GM10266 (cell line): Measurements from ENCODE around the gene GNAT3.

Experiments
- DNase-seq: peaks from one replicate; pipeline ENCODE4 v3.0.0; 2012; ENCODE audit errors: extremely low spot score
- TF ChIP-seq, protein P1 (sequence below): IDR thresholded peaks from 2 replicates; pipeline ENCODE4 v1.5.1; 2012; ENCODE audit warnings: mild to moderate bottlenecking, low read depth; ENCODE audit not compliant: control insufficient read depth, insufficient read depth; ENCODE audit errors: missing control alignments

GNAT3 gene

DNA sequence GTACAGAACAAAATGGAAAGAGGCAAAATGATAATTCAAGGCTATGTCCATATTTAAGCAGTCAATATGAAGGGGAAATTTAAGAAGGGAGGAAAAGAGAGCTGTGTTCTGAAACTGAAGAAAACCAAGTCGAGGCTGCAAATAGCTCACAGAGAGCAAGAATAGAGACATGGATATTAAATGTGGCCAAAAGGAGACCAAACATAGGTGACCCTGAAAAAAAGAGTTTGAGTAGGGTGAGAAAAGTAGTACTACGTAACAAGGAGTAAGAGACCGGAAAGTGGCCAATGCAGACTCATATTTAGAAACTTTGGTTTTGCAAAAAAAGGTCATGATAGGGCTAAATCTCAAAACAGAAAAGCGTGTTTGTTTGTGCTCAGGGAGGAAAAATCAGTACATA, 84.6 kb downstream of the GNAT3 start:
- TF ChIP-seq, protein P1, sequence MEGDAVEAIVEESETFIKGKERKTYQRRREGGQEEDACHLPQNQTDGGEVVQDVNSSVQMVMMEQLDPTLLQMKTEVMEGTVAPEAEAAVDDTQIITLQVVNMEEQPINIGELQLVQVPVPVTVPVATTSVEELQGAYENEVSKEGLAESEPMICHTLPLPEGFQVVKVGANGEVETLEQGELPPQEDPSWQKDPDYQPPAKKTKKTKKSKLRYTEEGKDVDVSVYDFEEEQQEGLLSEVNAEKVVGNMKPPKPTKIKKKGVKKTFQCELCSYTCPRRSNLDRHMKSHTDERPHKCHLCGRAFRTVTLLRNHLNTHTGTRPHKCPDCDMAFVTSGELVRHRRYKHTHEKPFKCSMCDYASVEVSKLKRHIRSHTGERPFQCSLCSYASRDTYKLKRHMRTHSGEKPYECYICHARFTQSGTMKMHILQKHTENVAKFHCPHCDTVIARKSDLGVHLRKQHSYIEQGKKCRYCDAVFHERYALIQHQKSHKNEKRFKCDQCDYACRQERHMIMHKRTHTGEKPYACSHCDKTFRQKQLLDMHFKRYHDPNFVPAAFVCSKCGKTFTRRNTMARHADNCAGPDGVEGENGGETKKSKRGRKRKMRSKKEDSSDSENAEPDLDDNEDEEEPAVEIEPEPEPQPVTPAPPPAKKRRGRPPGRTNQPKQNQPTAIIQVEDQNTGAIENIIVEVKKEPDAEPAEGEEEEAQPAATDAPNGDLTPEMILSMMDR, result no peak
- no peak for DNase-seq

DNA sequence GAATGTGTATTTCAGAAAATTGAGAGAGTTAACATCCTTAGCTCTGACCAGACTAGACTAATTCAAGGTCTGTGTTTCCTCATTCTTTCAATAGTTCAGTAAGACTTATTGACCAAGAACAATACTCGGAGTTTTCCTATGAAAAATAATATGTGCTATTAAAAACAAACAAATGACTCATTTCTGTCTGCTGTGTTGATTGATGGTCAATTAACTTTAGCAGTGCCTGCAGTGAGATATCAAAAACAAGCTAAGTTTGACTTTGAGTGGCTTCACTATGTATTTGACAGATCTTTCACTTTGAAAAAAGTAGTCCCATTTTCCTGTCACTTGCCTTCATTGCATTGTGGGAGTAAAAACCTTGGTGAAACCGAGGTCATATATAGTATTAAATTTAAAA, 91.0 kb downstream of the GNAT3 start:
- TF ChIP-seq, protein P1, result no peak
- DNase-seq, result no peak

DNA sequence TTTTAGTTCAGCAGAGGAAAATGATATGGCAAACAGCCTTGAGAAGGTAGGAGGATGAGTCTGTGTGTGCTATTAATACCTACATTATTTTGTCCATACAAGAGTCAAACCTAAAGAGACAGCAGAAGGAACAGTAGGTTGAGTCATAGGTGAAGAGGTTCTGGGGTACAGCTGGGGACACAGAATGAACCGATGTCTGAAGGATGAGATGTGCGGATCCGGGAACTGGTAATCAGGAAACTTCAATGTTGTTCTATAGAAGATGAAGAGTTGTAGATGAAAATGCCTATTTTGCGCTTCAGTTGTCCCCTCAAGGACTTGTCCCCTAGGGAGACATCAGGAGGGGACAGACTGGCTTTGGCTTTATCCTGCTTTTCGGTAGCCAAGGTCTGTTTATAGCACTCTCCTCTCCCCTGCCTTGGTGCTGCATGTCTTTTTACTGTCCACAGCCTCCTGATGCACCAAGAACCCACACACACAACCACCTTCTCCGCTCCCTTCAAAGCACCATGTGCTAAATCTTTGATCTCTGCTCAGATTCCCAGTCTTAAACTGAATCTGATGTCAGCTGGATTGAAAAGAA, 94.6 kb downstream of the GNAT3 start:
- TF ChIP-seq, protein P1, result no peak
- DNase-seq, result no peak

DNA sequence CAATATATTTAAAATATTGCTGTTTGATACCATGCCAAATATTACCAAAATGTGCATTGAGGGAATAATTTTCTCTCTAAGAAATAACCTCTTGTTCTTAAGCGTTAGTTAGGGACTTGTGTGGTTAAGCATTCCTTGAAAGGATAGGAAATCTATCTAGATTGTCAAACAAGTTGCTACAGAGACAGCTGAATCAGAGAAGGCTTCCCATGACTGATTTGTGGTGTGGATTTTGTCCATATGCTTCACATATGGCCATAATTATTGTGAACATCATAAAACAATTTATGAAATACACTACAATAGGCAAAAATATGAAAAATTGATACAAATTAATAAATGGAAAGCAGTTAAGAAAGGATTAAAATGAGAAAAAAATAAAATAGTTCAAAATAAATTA, 96.3 kb downstream of the GNAT3 start:
- TF ChIP-seq, protein P1, result no peak
- no peak for DNase-seq

DNA sequence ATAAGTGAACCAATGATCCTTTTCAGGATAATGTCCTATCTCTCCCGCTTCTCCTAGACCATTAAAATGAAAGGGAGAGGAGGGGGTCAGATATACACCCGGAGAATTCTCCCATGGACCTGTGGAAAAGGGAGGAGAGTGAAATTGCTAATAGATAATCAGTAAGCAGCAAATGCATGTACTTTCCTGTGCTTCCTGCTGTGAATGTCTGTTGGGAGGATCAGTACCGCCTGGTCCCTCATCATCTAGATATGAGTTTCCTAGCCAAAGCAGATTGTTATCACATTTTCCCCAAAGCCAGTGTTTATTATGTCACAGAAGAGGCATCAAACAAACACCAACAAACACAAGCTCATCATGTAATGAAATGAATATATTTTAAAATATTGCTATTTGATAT, 96.8 kb downstream of the GNAT3 start:
- TF ChIP-seq, protein P1, result no peak
- DNase-seq, result no peak

DNA sequence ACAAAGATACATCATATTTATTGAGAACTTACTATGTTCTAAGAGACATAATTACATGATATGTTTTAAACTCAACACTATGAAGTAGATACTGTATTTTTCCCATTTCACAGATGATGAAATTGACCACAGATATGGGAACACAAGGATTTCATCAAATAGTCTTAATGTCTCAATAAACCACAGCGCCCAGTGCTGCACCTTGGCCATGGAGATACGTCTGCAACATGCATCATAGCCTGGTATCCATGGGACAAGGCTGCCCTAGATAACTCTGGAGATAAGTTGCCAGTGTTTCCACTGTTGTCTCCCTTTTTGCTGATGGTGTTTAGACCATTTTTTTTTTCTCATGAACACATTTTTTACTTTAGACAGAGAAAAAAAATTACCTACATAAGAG, 97.5 kb downstream of the GNAT3 start:
- DNase-seq, result no peak
- TF ChIP-seq, protein P1, result no peak

DNA sequence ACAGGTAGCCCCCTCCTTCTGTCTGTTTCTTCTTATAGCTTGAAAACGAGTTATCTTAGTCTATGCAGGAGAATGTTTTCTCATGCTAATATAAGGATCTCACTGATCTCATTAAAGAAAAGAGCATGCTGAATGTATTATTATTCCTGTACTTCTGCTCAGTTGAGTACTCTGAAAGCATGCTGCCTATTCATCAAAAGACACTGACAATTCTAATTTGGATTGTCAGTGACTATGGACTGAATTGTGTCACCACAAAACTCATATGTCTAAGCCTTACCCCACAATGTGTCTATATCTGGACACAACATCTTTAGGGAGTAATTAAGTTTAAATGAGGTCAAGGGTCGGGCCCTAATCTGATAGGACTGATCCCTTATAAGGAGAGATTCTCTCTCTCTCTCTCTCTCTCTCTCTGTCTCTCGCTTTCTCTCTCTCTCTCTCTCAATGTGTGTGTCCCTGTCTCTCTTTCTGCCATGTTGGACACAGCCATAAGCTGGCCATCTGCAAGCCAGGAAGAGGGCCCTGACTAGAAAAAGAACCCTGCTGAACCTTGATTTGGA, 98.4 kb downstream of the GNAT3 start:
- DNase-seq, result no peak
- TF ChIP-seq, protein P1, result no peak
